Subcutaneous adipose tissue (tissue), 4 donors: ENCODE measurements around the gene ERGIC1. TPM values are rescaled to one million over a fixed set of nuclear protein-coding genes. Genes with fewer than 3 reads are reported as not detected.

ENCODE experiments used
- total RNA-seq, 4 donors: library from RNA; depleted of rRNA; stranded (reverse); fragments of >200 nt; gene quantifications; one replicate each; pipeline ENCODE4 v1.1.0, GENCODE V29; 2016
- TF ChIP-seq, protein P1 (sequence below): fragments of 450-650 bp; IDR thresholded peaks from one replicate; pipeline ENCODE4 v1.5.1; 2016; ENCODE audit warnings: low read depth, mild to moderate bottlenecking, control low read depth, antibody characterized with exemption, moderate library complexity

ERGIC1 gene
- total RNA-seq, 4 donors from 2014 or later, result 94.0 to 165 (median 126) TPM

DNA sequence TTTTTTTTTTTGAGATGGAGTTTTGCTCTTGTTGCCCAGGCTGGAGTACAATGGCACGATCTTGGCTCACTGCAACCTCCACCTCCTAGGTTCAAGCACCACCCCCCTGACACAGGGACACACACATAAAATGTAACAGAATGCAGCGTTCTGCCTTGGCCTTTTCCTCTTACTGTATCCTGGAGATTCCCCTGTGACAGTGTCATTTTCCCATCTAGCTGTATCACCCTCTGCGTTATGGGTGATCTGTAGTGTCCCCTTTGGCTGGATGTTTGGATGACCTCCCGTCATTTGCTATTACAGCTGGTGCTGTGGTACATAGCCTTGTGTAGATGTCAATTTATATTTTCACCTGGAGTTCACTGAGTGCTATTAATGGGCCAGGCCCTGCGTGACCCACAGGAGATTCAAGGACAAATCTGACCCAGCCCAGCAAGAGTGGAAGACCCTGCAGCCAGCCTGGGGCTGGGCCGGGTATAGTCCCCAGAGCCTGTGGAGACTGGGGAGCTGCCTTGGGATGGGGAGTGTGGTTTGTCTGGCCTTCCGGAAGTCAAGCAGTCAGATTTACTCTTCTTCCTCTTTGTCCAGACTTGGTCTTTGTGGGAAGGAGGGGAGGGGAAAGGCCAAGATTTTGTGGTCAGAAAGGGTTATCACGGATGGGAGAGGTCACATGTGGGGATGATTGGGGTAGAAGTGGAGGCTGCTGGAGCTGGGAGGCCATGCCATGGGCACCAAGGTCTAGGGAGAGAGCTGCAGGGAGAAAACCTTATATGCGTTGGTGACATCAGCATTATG is 43.6 kb downstream of the ERGIC1 start:
- TF ChIP-seq, protein P1, sequence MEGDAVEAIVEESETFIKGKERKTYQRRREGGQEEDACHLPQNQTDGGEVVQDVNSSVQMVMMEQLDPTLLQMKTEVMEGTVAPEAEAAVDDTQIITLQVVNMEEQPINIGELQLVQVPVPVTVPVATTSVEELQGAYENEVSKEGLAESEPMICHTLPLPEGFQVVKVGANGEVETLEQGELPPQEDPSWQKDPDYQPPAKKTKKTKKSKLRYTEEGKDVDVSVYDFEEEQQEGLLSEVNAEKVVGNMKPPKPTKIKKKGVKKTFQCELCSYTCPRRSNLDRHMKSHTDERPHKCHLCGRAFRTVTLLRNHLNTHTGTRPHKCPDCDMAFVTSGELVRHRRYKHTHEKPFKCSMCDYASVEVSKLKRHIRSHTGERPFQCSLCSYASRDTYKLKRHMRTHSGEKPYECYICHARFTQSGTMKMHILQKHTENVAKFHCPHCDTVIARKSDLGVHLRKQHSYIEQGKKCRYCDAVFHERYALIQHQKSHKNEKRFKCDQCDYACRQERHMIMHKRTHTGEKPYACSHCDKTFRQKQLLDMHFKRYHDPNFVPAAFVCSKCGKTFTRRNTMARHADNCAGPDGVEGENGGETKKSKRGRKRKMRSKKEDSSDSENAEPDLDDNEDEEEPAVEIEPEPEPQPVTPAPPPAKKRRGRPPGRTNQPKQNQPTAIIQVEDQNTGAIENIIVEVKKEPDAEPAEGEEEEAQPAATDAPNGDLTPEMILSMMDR, result no peak

DNA sequence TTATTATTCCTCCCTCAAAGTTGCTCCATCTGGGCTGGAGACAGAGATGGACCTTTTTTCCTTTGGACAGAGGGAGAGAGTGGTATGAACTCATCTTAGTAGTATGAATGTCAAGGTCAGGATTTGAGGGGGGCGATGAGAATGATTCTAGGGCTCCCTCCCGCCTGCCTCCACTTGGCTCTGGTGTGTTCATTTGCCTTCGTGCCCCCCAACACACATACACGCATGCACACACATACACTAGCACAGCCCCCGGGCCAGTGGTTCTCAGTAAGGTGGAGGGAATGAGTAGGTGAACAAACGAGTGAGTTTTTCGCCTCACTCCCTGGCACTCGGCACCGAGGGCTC is 44.5 kb downstream of the ERGIC1 start:
- TF ChIP-seq, protein P1, result no peak

DNA sequence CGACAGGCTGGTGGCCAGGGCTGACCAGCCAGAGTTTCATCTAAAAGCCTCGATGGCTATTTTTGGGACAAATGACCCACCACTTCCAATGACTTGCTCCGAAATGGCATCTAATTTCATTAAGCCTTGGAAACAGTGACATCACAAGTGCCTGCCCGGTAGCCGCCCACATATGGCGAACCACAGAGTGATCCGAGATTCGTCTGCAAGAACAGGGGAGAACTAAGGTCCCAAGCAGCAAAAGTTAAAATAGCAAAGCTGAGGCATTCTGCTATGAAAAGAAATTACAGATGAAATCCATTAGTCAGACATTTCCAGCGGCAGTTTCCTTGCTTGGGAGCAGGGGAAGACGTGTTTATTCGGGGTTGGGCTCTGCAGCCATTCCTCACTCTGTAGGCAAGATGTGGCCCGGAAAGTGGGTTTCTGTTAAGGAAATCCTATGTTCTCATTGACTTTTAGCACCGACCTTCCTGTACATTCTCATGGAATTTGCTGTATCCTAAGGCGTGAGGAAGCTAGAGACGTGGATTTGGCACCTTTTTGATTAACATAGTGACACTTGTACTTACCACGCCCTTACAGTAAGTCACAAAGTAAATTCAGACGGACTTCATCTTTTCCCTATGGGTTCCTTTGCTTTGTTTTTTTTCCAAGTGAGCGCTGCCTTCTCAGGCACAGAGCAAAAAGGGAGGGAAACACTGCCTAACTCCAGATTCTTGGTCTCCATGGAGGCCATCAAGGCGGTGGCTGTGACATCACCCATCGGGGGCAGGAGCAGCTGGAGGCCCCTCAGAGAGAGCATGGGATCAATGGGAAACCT is 45.1 kb downstream of the ERGIC1 start:
- TF ChIP-seq, protein P1, result no peak

DNA sequence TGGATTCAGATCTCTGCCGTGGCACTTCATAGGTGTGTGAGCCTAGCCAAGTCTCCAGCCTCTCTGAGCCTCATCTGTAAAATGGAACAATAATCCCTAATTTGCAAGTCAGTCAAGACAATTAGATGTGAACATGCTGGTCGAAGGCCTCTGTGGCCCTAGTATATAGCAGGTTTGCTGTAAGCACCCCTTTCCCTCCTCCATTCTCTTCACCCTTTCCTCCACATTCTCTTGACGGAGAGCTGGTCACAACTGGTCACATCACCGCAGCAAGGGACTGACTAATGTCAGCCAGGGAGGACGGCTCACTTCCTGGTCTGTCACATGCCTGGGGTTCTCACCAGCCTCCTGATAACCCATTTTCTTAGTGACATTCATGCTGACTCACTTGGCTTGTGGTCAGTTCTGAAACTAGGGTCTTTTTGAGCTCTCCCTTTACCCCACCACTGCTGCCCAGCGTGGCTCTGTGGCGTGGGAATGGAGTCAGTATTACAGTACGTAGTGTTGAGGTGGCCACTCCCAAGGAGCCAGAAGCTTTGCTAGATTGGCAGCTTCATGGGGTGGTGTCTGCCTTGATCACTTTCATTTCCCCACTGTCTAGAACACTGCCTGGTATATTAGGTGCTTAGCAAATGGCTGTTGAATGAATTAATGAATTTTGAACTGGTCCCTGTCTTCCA is 47.8 kb downstream of the ERGIC1 start:
- TF ChIP-seq, protein P1, result no peak

DNA sequence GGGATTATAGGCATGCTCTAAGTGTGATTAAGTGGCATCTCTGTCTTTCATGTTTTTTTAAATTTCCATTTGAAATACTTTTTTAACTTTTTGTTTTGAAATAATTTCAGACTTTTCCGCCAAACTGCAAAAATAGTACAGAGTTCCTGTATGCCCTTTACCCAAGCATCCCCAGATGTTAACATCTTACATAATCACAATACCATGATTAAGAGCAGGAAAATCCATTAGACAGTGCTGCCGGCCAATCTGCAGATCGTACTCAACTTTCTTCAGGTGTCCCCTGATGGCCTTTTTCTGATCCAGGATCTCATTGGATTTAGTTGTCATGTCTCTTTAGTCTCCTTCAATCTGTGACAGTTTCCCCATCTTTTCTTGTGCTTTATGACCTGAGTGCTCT is 49.0 kb downstream of the ERGIC1 start:
- TF ChIP-seq, protein P1, result no peak

DNA sequence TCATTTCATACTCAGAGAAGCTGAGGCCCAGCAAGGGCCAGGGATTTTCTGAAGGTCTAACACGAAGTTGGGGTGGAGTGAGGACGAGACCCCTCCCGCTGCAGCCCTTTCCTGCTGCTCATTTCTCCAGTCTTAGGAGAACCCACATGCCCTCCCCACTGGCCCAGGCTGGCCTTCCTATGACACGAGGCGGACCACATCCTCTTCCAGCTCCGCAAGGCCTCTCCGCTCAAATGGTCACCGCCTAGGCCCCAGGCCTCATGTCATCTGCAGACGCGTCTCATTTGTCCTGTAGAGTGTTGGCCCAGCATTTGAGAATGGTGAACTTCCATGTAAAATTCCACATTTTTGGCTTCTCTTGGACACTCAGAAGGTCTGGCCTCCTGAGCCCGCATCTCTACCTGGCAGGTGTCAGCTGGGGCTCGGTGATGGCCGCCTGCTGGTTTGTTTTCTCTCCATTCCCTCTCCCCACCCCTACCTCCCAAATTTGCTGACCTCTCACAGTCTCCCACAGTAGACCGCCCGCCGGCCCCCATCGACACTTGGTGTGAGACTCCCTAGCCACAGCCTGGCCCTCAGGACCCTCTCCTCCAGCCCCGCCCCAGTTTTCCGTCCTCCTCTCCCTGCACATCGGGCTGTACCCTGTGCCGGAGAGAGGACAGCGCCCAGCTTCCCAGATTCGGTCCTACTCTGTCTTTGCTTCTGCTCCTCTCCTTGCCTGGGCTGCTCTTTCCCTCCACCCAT is 51.7 kb downstream of the ERGIC1 start:
- TF ChIP-seq, protein P1, result no peak
